Measurements from ENCODE around the gene SIPA1. TPM values are rescaled to one million over a fixed set of nuclear protein-coding genes. Genes with fewer than 3 reads are reported as not detected.
A peak's percentile ranks its signal among the peaks of the same experiment; 100 is the strongest.

Gene SIPA1
- total and polyA plus RNA-seq, 12 donors, result 11.8 to 85.9 (median 21.2) TPM

GRCh38 chr11:65654375-65655349, 16.8 kb downstream of the SIPA1 start:
- H3K4me3 ChIP-seq, result no peak overlapping the region
- peaks cover 23 to 57% (median 42%) of the 10 kb centered on the region in 9 donors for H3K4me1 ChIP-seq
- peaks cover 2 to 82% (median 64%) of the 10 kb centered on the region in 9 donors for H3K36me3 ChIP-seq
- no peak for ATAC-seq
- H3K27me3 ChIP-seq, result no peaks in the 10 kb centered on the region
- no peaks in the 10 kb centered on the region for H3K9me3 ChIP-seq
- DNase-seq, result peak in 1 of 2 donors; percentile 6
- 82% methylated on average over 14 of the region's 14 CpGs for WGBS, 2 donors
- intact Hi-C loops (cut with DNase I), result loop anchor here in 1 of 10 donors (5.0 kb wide), 1 partner anchor 77 kb away; the partner anchor contains the start of gene EHBP1L1
- peak overlapping the region in 8 of 10 donors; percentile 91 to 99 (median 96) for H3K27ac ChIP-seq
- TF ChIP-seq, protein P1, sequence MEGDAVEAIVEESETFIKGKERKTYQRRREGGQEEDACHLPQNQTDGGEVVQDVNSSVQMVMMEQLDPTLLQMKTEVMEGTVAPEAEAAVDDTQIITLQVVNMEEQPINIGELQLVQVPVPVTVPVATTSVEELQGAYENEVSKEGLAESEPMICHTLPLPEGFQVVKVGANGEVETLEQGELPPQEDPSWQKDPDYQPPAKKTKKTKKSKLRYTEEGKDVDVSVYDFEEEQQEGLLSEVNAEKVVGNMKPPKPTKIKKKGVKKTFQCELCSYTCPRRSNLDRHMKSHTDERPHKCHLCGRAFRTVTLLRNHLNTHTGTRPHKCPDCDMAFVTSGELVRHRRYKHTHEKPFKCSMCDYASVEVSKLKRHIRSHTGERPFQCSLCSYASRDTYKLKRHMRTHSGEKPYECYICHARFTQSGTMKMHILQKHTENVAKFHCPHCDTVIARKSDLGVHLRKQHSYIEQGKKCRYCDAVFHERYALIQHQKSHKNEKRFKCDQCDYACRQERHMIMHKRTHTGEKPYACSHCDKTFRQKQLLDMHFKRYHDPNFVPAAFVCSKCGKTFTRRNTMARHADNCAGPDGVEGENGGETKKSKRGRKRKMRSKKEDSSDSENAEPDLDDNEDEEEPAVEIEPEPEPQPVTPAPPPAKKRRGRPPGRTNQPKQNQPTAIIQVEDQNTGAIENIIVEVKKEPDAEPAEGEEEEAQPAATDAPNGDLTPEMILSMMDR (IDR thresholded peaks at IDR 0.05), result no peak

GRCh38 chr11:65655570-65656332, 17.9 kb downstream of the SIPA1 start:
- Histone ChIP-seq H3K4me3 (no peak overlapping the region), H3K27me3 (no peaks in the 10 kb centered on the region), H3K36me3 (peaks cover 3 to 82% (median 69%) of the 10 kb centered on the region in 9 donors), H3K27ac (peak overlapping the region in 3 of 10 donors; percentile 91 to 97 (median 95)), H3K9me3 (no peaks in the 10 kb centered on the region), H3K4me1 (peaks cover 23 to 58% (median 48%) of the 10 kb centered on the region in 9 donors)
- 85 to 86% methylated on average over 16 of the region's 16 CpGs for WGBS, 2 donors
- no peak for DNase-seq
- TF ChIP-seq, protein P1 (IDR thresholded peaks at IDR 0.05), result no peak
- intact Hi-C loops (cut with DNase I), result loop anchor here in 1 of 10 donors (5.0 kb wide), 1 partner anchor 78 kb away; the partner anchor contains the start of gene EHBP1L1
- no peak for ATAC-seq

DNA sequence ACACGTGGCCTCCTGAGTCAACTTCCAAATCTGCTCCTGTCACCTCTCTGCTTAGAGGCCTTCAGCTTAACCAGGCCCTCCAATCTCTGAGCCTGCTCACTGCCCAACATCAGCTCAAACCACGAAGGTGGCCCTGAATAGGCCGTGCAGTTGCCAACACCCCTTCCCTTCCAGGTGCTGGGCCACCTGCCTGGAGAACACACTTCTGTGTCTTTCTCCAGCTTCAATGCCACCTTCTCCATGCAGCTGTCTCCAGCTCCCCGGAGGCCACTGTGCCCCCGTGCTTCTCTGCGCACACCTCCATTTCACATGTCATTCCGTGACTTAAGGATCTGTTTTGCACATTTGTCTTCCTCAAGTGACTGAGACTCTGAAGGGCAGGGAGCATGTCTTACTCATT, 19.5 kb downstream of the SIPA1 start:
- Histone ChIP-seq H3K36me3 (peaks cover 3 to 85% (median 73%) of the 10 kb centered on the region in 9 donors), H3K4me3 (no peak overlapping the region), H3K27me3 (no peaks in the 10 kb centered on the region), H3K9me3 (no peaks in the 10 kb centered on the region), H3K27ac (peak overlapping the region in 1 of 10 donors; percentile 27), H3K4me1 (peaks cover 20 to 57% (median 47%) of the 10 kb centered on the region in 9 donors)
- no peak for ATAC-seq
- intact Hi-C loops (cut with DNase I), result loop anchor here in 2 of 10 donors (1.0 to 5.0 kb wide), 2 partner anchors 36 to 80 kb away; partner anchors contain the start of gene EHBP1L1 (in 1 of the 2)
- no peak for DNase-seq
- 85 to 86% methylated on average over 7 of the region's 7 CpGs for WGBS, 2 donors
- TF ChIP-seq, protein P1 (IDR thresholded peaks at IDR 0.05), result no peak
